Measurements from ENCODE around the gene RIMBP2.

The RIMBP2 gene

GRCh38 chr12:130433411-130433810, 282.7 kb downstream of the RIMBP2 start:
- DNase-seq: no peak

- DNase-seq: no peak
These were observed 284.9 kb downstream of the RIMBP2 start for GRCh38 chr12:130431176-130431575.

GRCh38 chr12:130429656-130430505, 286.2 kb downstream of the RIMBP2 start:
- DNase-seq: no peak

GRCh38 chr12:130428116-130428515, 288.0 kb downstream of the RIMBP2 start:
- DNase-seq: no peak

- no peak for DNase-seq
These were observed 288.7 kb downstream of the RIMBP2 start for GRCh38 chr12:130427381-130427887.

GRCh38 chr12:130425698-130426245, 290.3 kb downstream of the RIMBP2 start:
- no peak for DNase-seq

- no peak for DNase-seq
These were observed 291.0 kb downstream of the RIMBP2 start for GRCh38 chr12:130424858-130425697.

- DNase-seq: no peak
These were observed 291.9 kb downstream of the RIMBP2 start for GRCh38 chr12:130423991-130424857.

GRCh38 chr12:130423136-130423535, 293.0 kb downstream of the RIMBP2 start:
- DNase-seq: no peak

- no peak for DNase-seq
These were observed 293.4 kb downstream of the RIMBP2 start for GRCh38 chr12:130422676-130423075.

- DNase-seq: no peak
These were observed 294.2 kb downstream of the RIMBP2 start for GRCh38 chr12:130421896-130422295.

GRCh38 chr12:130420071-130420470, 296.0 kb downstream of the RIMBP2 start:
- DNase-seq: no peak

GRCh38 chr12:130419116-130419515, 297.0 kb downstream of the RIMBP2 start:
- DNase-seq: no peak

GRCh38 chr12:130418251-130418650, 297.8 kb downstream of the RIMBP2 start:
- no peak for DNase-seq

- DNase-seq: no peak
These were observed 301.7 kb downstream of the RIMBP2 start for GRCh38 chr12:130414381-130414780.

GRCh38 chr12:130413909-130414308, 302.2 kb downstream of the RIMBP2 start:
- no peak for DNase-seq

GRCh38 chr12:130412384-130412783, 303.7 kb downstream of the RIMBP2 start:
- DNase-seq: no peak

GRCh38 chr12:130405332-130405731, 310.8 kb downstream of the RIMBP2 start:
- DNase-seq: no peak

GRCh38 chr12:130401703-130402102, 314.4 kb downstream of the RIMBP2 start:
- no peak for DNase-seq

- DNase-seq: no peak
These were observed 317.8 kb downstream of the RIMBP2 start for GRCh38 chr12:130398100-130398848.

- no peak for DNase-seq
These were observed 319.4 kb downstream of the RIMBP2 start for GRCh38 chr12:130396667-130397066.

- DNase-seq: no peak
These were observed 321.2 kb downstream of the RIMBP2 start for GRCh38 chr12:130394906-130395305.
